ENCODE data around the gene LSM14A.
"Not testable (repeated sequence)": the region's sequence is repeated elsewhere in the genome, so short reads cannot be mapped to it uniquely, and the experiment has no call there.

LSM14A gene

GRCh38 chr19:34232566-34233481, 60.5 kb downstream of the LSM14A start:
- no peak for DNase-seq

GRCh38 chr19:34235425-34235940, 63.2 kb downstream of the LSM14A start:
- no peak for DNase-seq

DNA sequence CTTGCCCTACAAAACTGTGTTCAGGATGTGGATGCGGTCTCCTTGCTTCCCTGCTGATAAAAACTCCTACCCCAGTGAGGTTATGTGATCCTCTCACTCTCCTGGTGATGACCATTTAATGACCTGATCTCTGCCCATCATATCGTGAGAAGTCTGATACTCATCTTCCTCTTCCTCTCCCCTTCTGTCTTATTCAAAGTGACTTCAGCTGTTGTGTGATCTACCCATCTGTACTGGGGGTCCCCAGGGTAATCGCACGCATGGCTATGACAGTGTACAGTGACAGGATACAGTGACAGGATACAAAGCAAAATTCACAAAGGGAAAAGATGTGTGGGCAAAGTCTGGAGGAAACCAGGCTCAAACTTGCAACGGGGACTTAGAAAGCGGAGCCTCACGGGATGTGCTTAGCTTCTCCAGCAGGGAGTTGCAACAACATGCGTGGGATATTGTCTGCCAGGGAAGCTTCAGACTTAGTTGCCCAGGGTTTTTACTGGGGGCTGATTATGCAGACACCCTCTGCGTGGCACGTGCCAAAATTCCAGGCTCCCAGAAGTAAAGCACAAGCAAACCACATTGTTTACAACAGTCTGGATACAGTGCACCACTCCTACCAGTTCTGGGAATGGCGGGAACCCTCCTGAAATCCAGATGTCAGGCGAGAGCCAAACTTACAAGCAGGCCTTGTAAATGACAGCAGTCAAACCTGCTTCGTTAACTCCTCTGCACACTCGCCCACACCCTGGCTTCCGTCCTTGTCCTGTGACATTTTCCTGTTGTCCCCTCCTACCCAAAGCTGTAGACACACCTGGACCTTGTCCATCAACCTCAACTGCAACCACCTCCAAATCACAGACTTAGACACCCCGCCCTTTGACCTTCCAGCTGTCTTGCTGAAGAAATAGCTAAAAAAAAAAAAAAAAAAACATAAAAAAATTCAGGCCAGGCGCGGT, 64.0 kb downstream of the LSM14A start:
- DNase-seq: no peak

DNA sequence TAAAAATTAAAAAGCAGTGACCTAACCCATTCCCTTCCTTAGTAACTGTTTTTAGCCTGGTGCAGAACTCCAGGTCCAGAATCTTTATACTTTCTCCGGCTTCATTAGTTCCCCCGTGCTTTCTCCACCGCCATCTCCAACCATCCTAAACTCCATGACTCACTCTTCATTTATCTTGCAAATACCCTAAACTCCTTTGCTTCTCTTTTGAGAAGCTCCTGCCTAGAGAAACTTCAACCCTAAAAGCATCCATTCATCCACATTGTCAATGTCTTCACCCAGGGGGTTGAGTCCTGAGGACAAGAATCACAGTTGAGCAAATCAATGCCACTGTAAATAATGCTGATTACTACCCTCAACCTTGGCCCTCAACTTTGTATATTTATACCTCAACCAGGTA, 65.0 kb downstream of the LSM14A start:
- no peak for DNase-seq

DNA sequence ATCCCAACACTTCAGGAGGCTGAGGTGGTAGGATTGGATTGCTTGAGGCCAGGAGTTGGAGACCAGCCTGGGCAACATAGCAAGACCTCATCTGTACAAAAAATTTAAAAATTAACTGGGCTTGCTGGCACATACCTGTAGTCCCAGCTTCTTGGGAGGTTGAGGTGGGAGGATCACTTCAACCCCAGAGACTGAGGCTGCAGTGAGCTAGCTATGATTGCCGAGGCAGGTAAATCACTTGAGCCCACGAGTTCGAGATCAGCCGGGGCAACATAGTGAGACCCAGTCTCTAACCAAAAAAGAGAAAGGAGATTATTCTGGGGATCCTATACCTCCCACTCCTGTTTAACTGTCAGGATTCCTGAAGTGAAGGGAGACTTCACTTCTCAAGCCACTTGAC, 65.6 kb downstream of the LSM14A start:
- DNase-seq: no peak

DNA sequence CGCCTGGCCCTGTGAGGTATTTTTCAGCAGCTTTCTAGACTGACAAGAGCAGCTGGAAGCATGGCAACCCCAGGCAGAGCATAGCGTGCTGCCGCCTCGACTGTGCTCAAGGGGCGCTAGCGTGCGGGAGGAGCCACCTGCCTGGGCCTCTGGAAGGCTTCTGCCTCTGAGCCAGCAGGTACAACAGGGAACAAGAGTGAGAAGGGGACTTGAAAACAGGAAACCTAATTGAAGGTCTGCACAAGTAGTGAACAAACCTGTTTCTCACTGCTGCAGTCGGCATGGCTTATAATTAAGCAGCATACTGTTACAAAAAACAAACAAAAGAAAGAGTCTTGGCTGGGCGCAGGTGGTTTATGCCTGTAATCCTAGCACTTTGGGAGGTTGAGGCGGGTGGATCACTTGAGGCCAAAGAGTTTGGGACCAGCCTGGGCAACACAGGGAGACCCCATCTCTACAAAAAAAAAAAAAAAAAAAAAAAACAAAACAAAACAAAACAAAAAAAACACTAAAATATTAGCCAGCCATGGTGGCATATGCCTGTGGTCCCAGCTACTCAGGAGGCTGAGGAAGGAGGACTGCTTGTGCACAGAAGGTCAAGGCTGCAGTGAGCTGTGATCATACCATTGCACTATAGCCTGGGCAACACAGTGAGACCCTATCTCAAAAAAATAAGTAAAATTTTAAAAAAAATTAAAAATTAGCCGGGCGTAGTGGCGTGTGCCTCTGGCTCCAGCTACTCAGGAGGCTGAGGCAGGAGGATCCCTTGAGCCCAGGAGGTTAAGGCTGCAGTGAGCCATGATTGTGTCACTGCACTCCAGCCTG, 69.4 kb downstream of the LSM14A start:
- peak; percentile 91 for DNase-seq

DNA sequence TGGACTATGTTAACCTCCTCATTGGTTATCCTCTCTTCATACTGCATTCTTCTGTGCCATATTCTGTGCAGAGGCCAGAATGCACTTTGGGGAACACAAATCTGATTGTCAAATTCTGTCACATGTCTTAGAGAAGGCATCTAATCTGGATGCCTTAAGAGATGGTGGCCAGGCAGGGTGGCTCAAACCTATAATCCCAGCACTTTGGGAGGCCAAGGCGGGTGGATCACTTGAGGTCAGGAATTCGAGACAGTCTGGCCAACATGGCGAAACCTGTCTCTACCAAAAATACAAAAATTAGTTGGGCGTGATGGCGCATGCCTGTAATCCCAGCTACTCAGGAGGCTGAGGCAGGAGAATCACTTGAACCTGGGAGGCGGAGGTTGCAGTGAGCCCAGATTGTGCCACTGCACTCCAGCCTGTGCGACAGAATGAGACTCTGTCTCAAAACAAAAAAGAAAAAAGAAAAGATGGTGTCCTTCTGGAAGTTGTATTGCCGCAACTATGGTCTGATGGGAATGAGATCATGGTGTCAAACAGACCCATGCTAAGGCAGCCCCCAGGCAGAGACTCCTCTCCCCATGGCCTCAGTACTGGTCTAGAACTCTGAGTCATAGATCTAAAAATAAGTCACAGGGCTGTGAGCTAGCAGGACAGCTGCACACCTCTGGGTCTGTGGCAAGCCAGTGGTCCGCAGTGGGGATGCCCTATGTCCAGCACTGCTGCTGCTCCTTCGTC, 71.0 kb downstream of the LSM14A start:
- not testable (repeated sequence) for DNase-seq

DNA sequence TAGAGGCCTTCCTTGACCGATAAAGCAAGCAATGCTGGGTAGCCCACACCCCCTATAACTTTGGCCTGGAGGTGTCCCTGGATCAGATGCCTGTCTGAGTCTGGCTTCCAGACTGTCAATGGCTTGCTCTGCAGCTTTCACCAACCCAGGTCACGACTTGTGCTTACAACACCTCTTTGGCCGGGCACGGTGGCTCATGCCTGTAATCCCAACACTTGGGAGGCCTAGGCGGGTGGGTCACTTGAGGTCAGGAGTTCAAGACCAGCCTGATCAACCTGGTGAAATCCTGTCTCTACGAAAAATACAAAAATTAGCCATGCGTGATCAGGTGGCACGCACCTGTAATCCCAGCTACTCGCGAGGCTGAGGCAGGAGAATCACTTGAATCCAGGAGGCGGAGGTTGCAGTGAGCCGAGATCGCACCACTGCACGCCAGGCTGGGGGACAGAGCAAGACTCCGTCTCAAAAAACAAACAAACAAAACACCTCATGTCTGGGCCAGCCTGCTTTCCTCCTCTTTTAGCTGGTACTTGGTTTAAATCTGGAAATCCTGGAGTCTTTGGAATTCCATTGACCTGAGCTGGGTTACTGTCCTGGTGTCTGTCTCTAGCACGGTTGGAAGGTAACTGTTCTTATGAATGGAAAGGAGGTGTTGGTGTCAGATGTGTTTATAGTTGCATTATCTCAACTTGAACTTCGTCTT, 71.7 kb downstream of the LSM14A start:
- no peak for DNase-seq

DNA sequence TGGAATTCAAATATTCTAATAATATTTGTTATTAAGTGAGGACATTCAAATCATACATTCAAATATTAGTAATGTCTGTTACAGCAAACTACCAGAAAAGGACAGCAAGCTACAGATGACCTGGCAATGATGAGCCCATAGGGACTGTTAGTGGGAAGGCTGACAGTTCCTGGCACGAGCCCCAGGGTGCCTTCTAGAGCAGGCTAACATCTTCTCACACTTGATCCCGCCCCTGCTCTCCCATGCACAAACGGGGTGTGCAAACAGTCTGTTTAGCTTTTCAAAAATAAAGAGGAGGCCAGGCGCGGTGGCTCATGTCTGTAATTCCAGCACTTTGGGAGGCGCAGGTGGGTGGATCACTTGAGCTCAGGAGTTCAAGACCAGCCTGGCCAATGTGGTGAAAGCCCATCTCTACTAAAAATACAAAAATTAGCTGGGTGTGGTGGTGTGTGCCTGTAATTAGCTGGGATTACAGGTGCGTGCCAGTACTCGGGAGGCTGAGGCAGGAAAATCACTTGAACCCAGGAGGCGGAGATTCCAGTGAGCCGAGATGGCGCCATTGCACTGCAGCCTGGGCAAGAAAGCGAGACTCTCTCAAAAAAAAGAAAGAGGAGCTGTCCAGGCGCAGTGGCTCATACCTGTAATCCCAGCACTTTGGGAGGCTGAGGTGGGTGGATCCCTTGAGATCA, 72.5 kb downstream of the LSM14A start:
- peak; percentile 35 for DNase-seq

- no peak for DNase-seq
Measured at GRCh38 chr19:34246340-34246739, 74.0 kb downstream of the LSM14A start.

DNA sequence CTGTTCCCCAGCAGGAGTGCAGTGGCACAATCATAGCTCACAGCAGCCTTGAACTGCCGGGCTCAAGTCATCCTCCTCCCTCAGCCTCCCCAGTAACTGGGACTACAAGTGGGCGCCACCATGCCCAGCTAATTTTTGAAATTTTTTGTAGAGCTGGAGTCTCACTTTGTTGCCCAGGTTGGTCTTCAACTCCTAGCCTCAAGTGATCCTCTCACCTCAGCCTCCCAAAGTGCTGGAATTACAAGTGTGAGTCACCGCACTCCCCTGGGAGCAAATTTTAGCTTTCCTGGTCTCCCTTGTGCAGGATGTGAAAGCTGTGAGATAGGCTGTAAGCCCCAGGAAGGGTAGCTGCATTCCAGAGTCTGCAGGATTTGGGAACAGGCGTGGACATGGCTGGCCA, 76.6 kb downstream of the LSM14A start:
- DNase-seq: no peak

- not testable (repeated sequence) for DNase-seq
Measured at GRCh38 chr19:34253167-34253566, 80.9 kb downstream of the LSM14A start.

DNA sequence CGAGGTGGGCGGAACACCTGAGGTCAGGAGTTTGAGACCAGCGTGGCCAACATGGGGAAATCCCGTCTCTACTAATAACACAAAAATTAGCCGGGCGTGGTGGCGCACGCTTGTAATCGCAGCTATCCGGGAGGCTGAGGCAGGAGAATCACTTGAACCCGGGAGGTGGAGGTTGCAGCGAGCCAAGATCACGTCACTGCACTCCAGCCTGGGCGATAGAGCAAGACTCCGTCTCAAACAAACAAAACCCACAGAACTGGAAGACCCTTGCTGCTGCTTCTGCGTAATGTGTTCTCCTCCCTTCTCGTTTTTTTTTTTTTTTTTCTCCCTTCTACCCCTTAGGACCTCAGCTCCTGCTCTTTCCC, 81.4 kb downstream of the LSM14A start:
- DNase-seq: not testable (repeated sequence)

DNA sequence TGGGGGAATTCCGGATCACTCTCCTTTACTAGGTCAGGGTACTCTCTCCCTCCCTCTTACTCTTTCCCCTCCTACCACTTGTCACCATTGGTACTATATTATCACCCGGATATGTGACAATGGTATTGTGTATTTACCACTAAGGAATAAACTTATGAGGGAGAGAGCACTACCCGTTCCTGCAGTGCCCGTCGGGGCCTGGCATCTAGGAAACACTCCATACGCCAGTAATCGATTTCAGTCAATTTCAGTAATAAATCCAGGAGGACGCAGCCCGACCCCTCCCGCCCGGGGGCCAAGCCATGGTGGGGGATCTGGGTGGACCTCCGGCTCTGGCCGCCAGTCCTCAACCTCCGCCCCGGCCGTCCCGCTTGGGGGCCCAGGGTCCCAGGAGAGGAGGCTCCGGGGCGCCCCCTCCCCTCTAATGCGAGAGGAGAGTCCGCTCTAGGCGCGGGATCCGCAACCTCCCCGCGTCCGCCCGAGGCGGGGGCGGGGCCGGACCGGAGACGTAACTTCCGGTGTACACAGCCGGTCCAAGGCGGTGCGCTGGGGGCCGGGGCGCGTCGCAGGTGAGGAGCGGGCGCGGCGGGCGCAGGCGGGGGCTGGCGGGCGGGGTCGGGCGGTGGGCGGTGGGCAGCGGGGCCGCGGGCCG, 81.9 kb downstream of the LSM14A start, which contains the start of gene GARRE1:
TSS of gene GARRE1 (plus strand) at position 509 of the 652 bp plus-strand sequence. CDS start 45,920 bp downstream, outside the sequence.
- no peak for DNase-seq

GRCh38 chr19:34254698-34255432, 82.6 kb downstream of the LSM14A start:
- no peak for DNase-seq

- DNase-seq: no peak
Measured at GRCh38 chr19:34255546-34255945, 83.2 kb downstream of the LSM14A start.

GRCh38 chr19:34256835-34257558, 84.7 kb downstream of the LSM14A start:
- DNase-seq: no peak

- DNase-seq: no peak
Measured at GRCh38 chr19:34257559-34257924, 85.2 kb downstream of the LSM14A start.

Measured in NCI-H2029 treated with DMSO at 0.1 percent for 48 hours (cell line).